ENCODE results near the gene MKLN1. TPM values are rescaled to one million over a fixed set of nuclear protein-coding genes. Genes with fewer than 3 reads are reported as not detected.
A peak's percentile ranks its signal among the peaks of the same experiment; 100 is the strongest.
"Not testable (repeated sequence)": the region's sequence is repeated elsewhere in the genome, so short reads cannot be mapped to it uniquely, and the experiment has no call there.

Gene MKLN1
- total and polyA plus RNA-seq, 7 donors = 6.6 to 68.1 (median 48.2) TPM

DNA sequence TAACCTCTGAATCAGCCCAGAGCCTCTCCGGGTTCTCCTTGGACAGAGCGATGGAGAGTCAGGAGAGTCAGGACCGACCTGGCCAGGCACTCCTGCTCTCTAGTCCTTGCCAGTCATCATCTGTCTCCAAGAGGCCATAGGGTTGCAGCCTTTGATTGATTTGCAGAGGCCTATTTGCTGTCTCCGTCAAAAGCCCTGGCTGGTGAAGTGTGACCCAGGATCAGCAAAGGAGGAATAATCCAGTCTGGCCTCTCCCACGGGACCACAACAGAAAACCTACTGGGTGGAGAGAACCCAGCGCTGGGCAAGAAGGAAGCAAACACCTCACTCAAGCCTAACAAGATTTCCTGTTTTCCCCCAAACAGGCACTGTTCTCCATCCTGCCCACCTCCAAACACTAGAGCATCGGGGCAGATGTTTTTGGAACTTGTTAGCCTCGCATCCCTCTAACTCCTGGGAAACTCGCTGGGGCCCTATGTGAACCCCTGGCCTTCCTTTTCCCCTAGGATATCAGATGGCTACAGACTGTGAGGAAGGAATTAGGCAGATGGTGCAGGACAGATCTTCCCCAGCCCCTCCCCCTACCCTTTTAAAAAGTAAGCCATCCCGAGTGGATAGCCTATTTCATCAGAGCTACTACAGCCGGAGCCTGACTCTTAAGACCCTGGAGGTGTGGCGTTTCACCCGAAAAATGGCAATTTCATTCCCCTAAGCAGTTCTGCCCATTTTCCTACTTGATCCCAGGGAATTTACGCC lies 174.4 kb downstream of the MKLN1 start:
- Histone ChIP-seq H3K27ac (peak overlapping the region in 3 of 4 donors; percentile 40 to 47 (median 45)), H3K27me3 (no peaks in the 10 kb centered on the region), H3K4me3 (no peak overlapping the region), H3K36me3 (peaks cover 0 to 46% (median 0%) of the 10 kb centered on the region in 4 donors), H3K9me3 (no peaks in the 10 kb centered on the region), H3K4me1 (peaks cover 0 to 26% (median 15%) of the 10 kb centered on the region in 4 donors)
- no peak for DNase-seq
- WGBS, 2 donors = 77 to 85% methylated on average over 14 of the region's 14 CpGs
- intact Hi-C loops (cut with DNase I) = no loop called here
- no peak for TF ChIP-seq EP300 (IDR thresholded peaks at IDR 0.05)
- no peak for TF ChIP-seq POLR2A (IDR thresholded peaks at IDR 0.05)
- TF ChIP-seq POLR2AphosphoS5 (IDR thresholded peaks at IDR 0.05) = no peak
- TF ChIP-seq, protein P1, sequence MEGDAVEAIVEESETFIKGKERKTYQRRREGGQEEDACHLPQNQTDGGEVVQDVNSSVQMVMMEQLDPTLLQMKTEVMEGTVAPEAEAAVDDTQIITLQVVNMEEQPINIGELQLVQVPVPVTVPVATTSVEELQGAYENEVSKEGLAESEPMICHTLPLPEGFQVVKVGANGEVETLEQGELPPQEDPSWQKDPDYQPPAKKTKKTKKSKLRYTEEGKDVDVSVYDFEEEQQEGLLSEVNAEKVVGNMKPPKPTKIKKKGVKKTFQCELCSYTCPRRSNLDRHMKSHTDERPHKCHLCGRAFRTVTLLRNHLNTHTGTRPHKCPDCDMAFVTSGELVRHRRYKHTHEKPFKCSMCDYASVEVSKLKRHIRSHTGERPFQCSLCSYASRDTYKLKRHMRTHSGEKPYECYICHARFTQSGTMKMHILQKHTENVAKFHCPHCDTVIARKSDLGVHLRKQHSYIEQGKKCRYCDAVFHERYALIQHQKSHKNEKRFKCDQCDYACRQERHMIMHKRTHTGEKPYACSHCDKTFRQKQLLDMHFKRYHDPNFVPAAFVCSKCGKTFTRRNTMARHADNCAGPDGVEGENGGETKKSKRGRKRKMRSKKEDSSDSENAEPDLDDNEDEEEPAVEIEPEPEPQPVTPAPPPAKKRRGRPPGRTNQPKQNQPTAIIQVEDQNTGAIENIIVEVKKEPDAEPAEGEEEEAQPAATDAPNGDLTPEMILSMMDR (IDR thresholded peaks at IDR 0.05) = no peak

DNA sequence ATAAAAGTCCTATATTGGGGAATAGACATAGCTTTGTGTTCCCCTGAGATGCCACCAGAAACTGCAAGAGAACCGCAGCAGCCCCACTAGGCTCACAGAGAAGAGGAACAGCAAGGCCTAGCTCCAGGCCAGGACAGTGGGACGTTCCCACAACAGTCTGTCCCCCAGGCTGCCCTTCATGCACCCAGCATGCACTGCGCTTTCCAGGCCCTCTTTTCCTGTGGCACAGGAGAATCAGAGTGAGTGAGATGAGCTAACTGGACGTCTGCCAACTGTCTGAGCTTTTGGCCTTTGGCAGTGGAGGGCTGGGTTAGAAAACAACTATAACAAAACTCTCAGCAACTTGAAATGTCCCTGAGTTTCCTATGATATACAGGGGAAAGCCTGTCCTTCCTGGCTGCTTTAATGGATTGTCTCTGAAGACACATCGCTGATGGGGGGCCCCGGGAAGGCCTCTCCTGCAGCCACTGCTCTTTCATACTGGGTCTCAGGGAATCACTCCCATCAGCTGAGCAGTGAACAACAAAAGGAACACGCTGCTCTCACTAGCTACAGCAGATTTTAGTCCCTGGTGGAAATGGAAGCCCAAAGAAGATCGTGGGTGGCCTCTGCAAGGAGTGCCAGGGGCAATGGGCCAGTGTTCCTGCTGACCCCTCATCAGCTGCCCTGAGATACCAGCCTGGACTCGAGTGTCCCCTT lies 175.3 kb downstream of the MKLN1 start:
- Histone ChIP-seq H3K27ac (peak overlapping the region; percentile 21 to 47 (median 42)), H3K36me3 (peaks cover 0 to 42% (median 0%) of the 10 kb centered on the region in 4 donors), H3K4me3 (no peak overlapping the region), H3K9me3 (no peaks in the 10 kb centered on the region), H3K27me3 (no peaks in the 10 kb centered on the region), H3K4me1 (peaks cover 0 to 23% (median 15%) of the 10 kb centered on the region in 4 donors)
- intact Hi-C loops (cut with DNase I) = no loop called here
- TF ChIP-seq EP300 (IDR thresholded peaks at IDR 0.05) (no peak), POLR2A (IDR thresholded peaks at IDR 0.05) (no peak), POLR2AphosphoS5 (IDR thresholded peaks at IDR 0.05) (peak in 1 of 4 donors; percentile 17)
- TF ChIP-seq, protein P1 (IDR thresholded peaks at IDR 0.05) = no peak
- DNase-seq = no peak
- WGBS, 2 donors = 66 to 73% methylated on average over 9 of the region's 9 CpGs

DNA sequence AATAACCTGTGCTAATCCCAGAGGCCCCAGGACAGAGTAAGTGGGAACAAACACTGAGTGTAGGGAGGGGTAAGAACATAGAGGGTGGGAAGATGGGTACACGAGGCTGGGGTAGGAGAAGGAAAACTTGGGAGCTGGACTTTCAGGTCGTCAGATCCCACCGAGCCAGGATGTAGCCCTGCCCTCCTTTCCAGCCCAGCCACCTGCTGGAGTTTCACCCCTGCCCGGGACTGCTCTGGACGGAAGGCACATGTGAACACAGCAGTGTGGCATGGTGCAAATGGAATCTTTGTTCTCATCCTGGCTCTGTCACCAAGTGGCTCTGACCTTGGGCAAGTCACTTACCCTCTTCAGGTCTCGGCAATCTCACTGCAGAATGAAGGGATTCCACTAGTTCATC lies 176.0 kb downstream of the MKLN1 start:
- 39 to 75% methylated on average over 6 of the region's 6 CpGs for WGBS, 2 donors
- peaks cover 0 to 21% (median 16%) of the 10 kb centered on the region in 4 donors for H3K4me1 ChIP-seq
- peak overlapping the region in 2 of 4 donors; percentile 40 to 45 for H3K27ac ChIP-seq
- no peak overlapping the region for H3K4me3 ChIP-seq
- no peaks in the 10 kb centered on the region for H3K27me3 ChIP-seq
- peaks cover 0 to 42% (median 0%) of the 10 kb centered on the region in 4 donors for H3K36me3 ChIP-seq
- intact Hi-C loops (cut with DNase I) = no loop called here
- H3K9me3 ChIP-seq = no peaks in the 10 kb centered on the region
- peak in 1 of 4 donors; percentile 17 for TF ChIP-seq POLR2AphosphoS5 (IDR thresholded peaks at IDR 0.05)
- TF ChIP-seq, protein P1 (IDR thresholded peaks at IDR 0.05) = no peak
- DNase-seq = no peak

DNA sequence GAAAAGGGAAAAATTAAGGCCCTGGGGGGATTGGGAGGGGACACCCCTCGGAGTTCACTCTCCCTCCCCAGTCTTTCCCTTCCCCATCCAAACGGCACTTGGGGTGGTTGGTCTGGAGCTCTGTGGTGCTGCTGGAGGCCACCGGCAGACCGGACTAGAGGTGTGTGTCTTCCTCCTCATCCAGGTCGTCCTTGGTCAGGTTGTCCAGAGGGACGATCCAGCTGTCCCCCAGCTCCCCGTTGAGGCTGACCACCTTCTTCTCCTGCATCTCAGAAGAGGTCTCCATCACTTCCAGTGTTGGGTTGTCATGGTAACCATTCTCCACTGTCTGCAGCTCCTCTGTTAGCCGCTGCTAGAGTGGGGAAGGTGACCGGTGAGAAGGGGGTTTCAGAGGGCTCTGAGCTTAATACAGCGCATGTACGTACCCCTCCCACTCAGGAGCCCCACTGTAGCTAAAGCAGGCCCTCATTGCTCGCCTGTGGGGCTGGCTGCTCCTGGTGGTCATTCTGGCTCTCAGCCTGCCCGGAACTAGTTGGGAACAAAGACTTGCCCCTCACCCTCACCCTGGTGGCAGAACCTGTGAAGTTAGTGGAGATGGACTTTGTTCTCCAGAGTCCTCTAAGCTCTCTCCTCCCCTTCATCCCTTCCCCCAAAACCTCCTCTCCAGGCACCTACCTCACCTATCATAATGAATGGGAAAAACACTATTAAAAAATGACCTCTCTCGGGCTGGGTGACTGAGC lies 176.7 kb downstream of the MKLN1 start:
- 89 to 92% methylated on average over 14 of the region's 14 CpGs for WGBS, 2 donors
- Histone ChIP-seq H3K27me3 (no peaks in the 10 kb centered on the region), H3K9me3 (no peaks in the 10 kb centered on the region), H3K36me3 (peaks cover 0 to 42% (median 0%) of the 10 kb centered on the region in 4 donors), H3K4me1 (peaks cover 0 to 21% (median 16%) of the 10 kb centered on the region in 4 donors), H3K4me3 (no peak overlapping the region), H3K27ac (no peak overlapping the region)
- intact Hi-C loops (cut with DNase I) = no loop called here
- no peak for DNase-seq
- no peak for TF ChIP-seq POLR2A (IDR thresholded peaks at IDR 0.05)
- no peak for TF ChIP-seq POLR2AphosphoS5 (IDR thresholded peaks at IDR 0.05)
- TF ChIP-seq, protein P1 (IDR thresholded peaks at IDR 0.05) = no peak
- no peak for TF ChIP-seq EP300 (IDR thresholded peaks at IDR 0.05)

DNA sequence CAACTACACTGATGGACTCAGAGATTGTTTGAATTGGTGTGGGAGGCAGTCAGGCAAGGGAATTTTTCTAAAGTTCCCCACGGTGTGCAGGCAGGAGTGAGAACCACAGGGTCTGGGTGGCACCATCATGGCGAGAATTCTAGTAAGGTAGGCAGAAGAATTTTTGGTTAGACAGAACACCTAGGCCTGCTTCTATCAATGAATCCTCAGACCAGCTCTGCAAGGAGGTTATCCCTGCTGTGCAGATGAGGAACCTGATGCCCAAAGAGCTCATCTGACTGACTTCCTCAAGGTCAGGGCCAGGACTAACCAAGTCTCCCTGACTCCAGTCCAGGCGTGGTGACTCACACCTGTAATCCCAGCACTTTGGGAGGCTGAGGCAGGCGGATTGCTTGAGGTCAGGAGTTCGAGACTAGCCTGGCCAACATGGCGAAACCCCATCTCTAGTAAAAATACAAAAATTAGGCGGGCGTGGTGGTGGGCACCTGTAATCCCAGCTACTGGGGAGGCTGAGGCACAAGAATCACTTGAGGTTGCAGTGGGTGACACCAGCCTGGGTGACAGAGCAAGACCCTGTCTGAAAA lies 177.5 kb downstream of the MKLN1 start:
- not testable (repeated sequence) for DNase-seq, H3K27ac ChIP-seq, H3K27me3 ChIP-seq, H3K9me3 ChIP-seq, H3K4me3 ChIP-seq
- WGBS, 2 donors = 86 to 88% methylated on average over 8 of the region's 8 CpGs
- Histone ChIP-seq H3K36me3 (peaks cover 0 to 41% (median 0%) of the 10 kb centered on the region in 4 donors), H3K4me1 (peaks cover 0 to 21% (median 16%) of the 10 kb centered on the region in 4 donors)
- intact Hi-C loops (cut with DNase I) = loop anchor here (5.0 kb wide), 1 partner anchor 37 kb away; no protein-coding TSS in a partner anchor
